GM21576 (cell line): ENCODE measurements around the gene ILDR2.

Experiments used
- ATAC-seq: cut with Tn5 transposase; IDR thresholded peaks from one replicate; pipeline ENCODE4 v1.9.1; 2021; ENCODE audit warnings: mild to moderate bottlenecking, moderate library complexity; ENCODE audit not compliant: unreplicated experiment

Gene ILDR2

DNA sequence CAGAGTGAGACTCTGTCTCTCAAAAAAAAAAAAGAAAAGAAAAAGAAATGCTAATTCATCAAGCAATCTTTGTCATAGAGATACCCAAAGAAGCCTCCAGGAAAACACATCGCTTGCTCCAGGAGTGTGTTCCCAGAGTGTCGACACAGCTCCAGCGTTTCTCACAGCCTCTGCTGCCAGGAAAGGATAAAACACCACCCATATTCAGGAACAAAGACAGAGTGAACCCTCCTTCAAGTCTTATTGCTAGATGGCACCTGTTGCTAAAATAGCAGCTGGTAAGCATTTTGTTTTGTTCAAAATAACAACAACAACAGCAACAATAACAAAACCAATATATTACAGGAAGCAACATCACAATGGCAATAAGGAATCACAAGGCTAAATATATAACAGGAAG is 3.1 kb downstream of the ILDR2 start:
- ATAC-seq = no peak

GRCh38 chr1:166971252-166971651 is 4.1 kb downstream of the ILDR2 start:
- no peak for ATAC-seq

DNA sequence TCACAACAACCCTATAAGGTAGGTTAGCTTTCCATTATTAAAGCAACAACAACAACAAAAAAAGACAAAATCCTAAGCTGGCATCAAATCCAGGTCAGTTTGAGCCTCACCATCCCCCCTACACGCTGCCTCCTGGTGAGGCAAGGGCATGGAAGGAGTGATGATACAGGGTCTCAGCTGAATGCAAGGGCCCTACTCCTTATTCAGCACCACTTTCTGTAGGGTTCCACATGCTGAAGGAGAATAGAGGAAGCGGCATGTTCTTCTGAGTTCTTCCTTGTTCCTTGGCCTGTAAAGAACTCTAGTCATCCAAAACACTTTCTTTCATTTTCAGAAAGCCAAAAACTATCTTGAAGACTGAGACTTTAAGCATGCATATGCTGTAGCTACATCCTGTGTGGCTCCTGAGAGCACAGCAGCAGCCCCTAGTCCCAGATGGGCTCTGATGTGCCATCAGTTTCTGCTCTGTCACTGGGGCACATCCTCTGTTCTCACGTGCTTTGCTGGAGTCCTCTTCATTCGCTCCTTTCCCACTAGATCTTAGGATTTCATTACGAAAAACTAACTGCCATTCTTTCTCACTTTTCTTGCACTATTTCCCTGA is 6.2 kb downstream of the ILDR2 start:
- ATAC-seq = peak; percentile 86

GRCh38 chr1:166960858-166961474 is 14.4 kb downstream of the ILDR2 start:
- ATAC-seq = peak; percentile 47

DNA sequence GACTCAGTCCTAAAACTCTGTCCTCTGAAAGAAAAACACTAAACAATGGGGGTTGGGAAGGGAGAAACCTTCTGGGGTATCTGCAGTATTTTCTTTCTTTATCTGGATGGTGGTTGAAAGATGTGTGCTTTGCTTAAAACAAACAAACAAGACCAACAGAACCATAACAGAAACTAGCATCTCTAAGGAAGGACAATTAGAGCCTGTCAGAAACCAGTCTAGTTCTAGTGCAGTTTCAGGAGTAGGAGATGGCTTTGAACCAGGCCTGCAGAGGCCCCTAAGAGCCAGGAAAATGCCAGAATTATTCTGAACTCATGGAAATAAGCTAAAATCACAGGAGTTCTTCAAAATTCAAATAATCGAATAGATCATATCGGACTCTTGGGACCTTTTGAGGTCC is 18.5 kb downstream of the ILDR2 start:
- no peak for ATAC-seq

DNA sequence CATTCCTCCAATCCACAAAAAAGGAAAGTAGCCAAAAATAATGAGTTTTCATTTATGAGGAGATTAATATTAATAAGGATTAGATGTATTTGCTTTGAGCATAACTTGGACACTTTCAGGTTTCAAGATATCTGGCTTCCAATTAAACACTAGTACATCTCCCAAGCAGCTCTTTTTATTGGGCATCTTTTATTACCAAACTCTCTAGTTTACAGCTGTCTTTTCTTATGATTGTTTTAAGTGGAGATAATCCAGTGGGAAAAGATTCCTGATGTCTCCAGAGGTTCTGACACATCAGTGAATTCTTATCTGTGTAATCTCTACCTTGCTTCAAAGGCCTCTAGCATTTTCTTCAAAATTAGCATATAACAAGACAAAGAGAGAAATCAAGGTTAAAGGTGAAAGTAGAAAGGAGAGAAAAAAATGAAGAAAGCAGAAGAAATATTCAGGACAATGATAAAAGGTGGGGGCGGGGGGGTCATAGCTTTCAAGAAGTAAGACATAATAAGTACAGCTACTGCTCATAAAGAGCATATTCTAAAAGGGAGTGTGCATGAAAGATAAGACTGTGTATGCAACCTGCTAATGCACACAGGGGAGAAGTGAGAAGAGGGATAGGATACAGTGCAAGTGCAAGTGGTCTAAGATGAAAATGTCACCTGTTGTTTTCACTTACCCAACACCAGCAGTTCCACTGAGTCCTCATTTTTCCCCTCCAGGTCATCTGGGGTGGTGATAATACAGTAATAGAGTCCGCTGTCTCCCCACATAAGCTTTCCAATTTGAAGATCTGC is 19.1 kb downstream of the ILDR2 start:
- ATAC-seq = no peak

GRCh38 chr1:166953491-166953890 is 21.8 kb downstream of the ILDR2 start:
- ATAC-seq = no peak

DNA sequence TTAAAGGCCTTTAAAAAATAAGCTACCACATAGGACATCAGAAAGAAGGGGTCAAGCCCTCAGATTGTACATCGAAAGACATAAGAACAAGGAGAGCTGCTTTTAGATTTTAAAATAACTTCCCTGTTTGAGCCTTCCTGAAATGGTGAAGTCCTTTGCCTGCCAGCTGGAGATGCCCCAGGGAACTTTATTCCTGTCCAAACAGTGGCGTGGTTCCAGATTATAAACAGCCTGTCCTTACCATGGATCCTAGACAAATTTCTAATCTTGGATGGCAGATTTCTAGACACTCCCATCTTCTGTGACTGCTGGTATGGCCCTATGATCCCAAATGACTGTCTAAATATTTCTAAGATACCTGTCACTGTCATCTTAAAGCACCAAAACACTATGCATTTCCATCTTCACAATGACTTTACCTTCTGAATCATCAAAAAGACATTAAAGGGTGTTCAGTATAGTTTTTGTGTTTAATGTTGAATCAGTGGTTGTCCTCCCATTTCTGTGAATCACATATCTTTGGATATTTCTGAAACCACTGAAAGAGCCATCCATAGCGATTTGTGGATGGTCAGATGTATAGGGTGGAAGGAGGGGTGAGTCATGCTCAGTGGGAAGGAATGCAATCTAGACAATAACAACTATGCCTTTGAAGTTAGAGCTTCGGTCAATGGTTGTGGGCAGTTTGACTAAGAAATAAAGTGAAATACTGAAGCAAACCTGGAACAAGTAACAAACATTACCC is 23.2 kb downstream of the ILDR2 start:
- ATAC-seq = no peak

DNA sequence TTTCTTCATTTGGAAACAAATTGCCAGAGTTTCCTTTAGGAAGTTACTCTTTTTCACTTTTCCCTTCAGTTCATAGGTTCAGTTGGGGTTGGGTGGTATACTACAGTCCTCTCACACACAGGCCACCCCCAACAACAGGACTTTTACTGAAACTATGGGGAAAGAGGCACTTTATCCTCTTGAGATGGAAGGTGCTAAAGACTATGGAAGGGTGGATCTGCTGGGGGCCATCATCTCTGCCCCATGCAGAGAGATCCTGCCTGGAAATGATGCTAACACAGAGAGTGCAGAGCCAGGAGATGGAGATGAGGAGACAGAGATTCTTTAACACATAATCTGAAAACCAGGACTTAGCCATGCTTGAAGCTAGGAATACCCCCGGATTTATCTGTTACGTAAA is 24.3 kb downstream of the ILDR2 start:
- no peak for ATAC-seq

DNA sequence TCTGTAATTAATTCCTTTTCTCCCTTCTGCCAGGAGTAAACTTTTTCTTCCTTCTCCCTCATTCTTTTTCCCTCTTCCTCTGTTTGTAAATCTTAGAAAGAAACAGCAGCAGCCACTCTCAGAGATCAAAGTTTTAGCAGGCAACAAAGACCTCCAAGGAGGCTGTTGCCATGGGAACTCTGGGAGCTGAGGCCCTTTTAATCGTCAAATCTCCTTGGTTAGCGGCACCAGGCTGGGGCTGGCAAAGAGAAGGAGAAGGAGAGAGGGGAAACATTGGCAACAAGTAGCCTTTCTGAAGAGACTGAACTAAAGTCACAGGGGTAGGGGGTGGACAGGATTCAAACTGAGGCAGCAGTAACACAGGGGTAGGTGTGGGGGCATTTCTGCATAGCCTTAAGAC is 25.2 kb downstream of the ILDR2 start:
- no peak for ATAC-seq

GRCh38 chr1:166948856-166949350 is 26.4 kb downstream of the ILDR2 start:
- ATAC-seq = no peak

GRCh38 chr1:166947398-166948043 is 27.8 kb downstream of the ILDR2 start:
- ATAC-seq = no peak

- ATAC-seq = no peak
These were observed 31.0 kb downstream of the ILDR2 start for GRCh38 chr1:166944186-166944967.

DNA sequence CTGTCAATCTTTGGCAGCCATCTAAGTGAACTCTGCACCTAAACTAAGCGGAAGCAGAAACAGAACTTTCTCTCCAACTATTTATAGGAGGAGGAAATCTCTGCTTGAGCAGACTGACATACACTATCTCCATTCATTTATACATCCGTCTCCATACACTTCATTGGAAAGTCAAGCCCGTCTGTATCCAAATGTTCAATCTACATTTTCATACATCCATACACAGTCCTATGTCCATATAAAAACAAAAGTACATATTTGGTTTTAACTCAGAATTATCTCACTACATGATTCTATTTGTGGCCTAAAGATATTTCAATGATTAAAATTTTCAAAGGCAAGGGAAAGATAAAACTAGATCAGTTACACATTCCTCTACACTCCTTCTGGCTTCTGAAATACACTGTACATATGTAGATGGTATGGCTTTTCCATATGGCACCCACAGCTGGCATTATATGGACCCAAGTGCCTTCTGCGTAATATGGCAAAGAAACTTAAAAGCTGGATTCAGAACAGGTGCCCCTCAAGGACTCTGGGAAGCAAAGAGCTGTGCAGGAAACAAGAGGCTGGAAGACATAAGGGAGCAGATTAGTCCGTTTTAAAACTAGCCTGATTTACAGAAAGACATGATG is 35.5 kb downstream of the ILDR2 start:
- ATAC-seq = no peak

- ATAC-seq = no peak
These were observed 37.4 kb downstream of the ILDR2 start for GRCh38 chr1:166937962-166938361.

GRCh38 chr1:166937329-166937728 is 38.0 kb downstream of the ILDR2 start:
- ATAC-seq = no peak

DNA sequence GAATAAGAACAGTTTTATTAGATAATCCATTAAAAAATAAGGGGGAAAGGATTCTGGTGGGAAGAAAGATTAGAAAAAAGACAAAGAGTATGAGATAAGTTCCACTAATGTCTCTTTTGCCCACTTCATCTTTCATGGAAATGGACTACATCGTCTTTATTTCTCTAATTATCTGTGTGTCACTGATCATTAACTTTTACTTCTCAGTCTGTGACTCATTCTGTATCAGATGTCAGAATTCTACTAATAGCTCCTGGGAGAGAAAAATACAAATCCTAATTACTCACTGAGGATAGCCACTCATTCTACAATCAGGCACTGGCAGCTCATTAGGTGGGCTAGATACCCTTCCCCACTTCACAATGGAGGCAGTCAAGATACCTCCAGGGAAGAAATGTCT is 41.7 kb downstream of the ILDR2 start:
- ATAC-seq = no peak

DNA sequence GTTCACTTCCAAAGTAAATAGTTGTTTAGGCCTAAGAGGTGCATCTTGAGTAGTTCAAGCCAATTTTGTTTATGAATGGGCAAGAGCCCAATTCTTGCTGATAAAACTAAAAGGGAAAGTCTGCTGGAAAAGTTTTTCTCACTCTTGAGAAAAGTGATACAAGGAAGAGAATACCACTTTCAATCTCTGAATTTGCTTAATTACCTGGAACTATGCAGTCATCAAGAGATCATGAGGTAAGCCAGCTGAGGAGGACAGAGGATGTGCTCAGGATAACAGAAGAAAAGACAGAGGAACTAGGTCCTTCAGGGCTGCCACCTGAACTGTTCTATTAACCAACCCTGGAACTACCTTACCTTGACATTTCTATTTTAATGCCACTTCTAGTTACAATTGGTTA is 42.2 kb downstream of the ILDR2 start:
- ATAC-seq = no peak

- ATAC-seq = no peak
These were observed 45.4 kb downstream of the ILDR2 start for GRCh38 chr1:166929911-166930310.

- no peak for ATAC-seq
These were observed 47.6 kb downstream of the ILDR2 start for GRCh38 chr1:166927701-166928100.
